ENCODE measurements around the gene ASTN2.

GRCh38 chr9:116715751-116716150, 699.1 kb downstream of the ASTN2 start:
- TF ChIP-seq RCOR1 (IDR thresholded peaks at IDR 0.05; ENCODE audit: low read depth, low read length) (no peak), USF2 (IDR thresholded peaks at IDR 0.05) (no peak), NR3C1 (IDR thresholded peaks at IDR 0.05) (no peak), POLR2A (IDR thresholded peaks at IDR 0.05; ENCODE audit: low read length) (no peak), RFX5 (IDR thresholded peaks at IDR 0.05) (no peak)
